HG03457 (cell line): ENCODE measurements around the gene RPTOR.

Experiments
- ATAC-seq: cut with Tn5 transposase; IDR thresholded peaks from one replicate; pipeline ENCODE4 v1.9.1; 2021; ENCODE audit warnings: moderate number of reproducible peaks; ENCODE audit not compliant: unreplicated experiment

RPTOR gene

DNA sequence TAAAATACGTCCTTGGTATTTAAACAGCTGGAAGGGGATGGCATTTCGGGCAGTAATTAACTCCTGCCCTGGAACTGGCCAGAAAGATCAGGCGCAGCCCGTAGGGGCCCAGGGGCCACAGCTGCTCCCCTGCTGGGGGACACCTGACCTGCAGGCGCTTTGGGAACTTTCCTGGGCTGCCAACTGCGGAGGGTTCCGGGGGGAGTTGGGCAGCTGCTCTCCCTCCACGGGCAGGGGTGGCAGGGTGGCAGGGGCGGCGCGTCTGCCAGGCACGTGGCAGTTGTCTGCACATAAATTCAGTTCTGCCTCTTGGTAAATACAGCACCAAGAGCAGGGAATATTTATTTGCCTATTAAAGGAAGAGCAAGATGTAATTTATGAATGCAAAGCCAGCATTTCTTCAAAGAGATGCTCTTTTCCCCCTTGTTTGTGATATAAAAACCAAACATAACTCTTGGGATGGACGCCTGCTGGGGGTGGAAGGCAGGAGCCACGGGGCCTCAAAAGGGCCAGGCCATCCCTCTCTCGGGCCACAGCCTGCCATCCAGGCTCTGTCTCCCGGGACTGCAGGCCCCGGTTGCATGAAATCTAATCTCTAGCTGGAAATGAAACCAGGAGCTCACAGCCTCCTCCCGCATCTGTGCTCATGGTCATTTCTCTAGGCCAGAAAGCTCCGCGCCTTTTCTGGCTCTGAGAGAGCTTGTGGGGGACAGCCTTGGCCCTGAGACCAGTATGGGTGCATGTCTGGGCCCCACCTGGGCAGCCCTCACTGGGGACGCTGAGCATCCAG is 417.1 kb downstream of the RPTOR start:
- ATAC-seq: no peak

DNA sequence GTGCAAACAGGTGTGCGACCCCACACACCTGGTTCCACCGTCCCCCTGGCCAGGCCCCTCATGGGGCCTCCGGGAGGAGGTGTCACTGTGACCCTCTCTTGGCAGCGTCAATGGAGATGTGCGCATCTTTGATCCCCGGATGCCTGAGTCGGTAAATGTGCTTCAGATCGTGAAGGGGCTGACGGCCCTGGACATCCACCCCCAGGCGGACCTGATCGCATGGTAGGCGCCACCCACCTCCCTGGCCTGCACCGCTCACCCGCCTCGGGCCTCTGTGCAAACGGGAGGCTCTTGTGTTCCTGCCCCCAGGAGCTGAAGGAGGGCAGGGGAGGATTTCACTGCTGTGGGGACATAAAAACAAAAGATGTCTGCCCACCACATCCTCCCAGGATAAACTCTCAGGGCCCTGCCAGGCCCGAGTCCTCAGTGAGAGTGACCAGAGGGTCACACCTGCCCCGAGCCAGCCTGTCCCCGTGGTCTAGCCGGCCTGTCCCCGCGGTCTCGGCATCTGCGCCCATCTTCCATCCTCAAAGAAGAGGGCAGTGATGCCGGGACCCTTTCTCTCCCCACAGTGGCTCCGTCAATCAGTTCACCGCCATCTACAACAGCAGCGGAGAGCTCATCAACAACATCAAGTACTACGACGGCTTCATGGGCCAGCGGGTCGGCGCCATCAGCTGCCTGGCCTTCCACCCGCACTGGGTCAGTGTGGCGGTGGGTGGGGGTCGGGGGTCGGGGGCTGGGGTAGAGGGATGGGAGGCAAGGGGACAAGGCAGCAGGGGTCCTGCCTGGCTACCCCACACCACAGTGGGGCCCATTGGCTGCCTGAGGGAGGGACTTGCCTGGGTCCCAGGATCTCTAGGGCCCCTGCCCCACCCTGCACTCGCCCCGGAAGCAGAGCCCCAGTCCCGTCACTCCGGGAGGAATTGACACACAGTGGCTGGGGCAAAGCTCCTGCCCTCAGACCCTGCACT is 418.0 kb downstream of the RPTOR start:
- no peak for ATAC-seq

DNA sequence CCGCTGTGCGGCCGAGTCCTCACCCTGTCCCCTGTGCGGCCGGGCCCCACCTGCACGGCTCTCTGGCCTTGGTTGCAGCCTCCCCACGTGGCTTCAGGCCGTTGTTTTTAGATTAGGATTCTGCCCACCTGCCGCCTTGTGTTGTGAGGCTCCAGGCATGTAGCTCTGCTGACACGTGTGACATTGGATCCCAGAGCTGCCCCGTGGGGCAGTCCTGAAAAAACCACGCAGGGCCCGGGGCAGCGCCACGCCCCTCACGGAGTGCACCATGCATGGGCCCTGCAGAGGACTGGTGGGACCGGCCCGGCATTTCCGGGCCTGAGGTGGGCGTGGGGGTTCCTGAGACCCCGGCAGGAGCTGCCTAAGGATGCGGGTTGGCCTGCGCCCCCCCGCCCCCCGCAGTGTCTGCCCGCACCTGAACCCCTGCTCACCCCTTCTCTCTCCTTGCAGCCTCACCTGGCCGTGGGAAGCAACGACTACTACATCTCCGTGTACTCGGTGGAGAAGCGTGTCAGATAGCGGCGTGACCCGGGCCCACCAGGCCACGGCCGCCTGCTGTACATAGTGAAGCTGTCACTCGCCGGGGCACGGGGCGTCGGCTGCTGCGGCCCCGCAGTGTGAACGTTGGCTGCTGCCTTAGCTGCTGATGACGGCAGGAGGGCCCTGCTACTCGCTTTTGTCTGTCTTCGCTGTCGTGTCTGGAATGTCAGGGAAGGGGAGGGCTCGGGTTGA is 419.3 kb downstream of the RPTOR start:
- no peak for ATAC-seq

DNA sequence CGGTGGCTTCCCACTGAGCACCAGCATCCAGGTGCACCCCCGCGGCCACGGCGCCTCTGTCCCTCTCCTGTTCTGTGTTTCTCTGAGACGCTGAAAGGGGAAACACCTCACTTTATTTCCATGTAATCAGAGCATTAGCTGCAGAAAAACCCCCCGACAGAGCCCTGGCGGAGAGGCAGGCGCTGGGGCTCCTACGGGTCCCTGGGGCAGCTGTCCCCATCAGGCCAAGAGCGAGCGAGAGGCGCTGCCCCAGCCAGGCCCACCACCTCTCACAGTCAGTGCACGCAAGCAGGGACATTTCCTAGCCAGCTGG is 419.9 kb downstream of the RPTOR start:
- ATAC-seq: no peak

DNA sequence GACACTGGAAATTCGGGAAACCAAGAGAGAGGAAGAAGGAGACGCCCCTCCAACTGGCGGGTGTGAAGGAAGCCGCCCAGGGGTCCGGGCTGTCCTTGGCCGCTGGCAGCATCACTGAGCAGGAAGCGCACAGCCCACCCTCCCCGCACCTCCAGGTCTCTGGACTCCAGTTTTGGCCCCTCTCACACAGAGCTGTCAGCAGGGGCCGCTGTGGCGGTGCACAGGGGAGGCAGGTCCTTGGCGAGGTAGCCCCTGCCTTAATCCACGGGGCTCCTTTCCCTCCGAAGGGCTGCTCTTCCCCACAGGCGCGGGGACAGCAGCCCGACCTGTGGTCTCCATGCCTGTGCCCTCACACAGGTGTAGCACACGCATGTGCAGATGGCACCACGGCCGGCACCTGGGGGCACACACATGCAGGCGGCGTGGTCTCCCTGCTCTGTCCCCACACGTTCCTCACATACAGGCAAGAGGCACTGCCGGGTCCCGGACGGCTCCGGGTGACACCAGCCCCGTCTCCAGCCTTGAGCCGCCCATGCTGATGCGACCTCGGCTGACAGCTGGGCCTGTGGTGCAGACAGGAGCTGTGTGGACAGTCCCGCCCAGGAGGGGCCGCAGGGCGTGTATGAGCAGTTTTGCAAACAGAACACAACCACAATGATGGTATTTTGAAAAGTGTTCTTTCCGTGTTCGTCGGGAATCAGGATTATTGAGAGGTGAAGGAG is 420.4 kb downstream of the RPTOR start:
- no peak for ATAC-seq

DNA sequence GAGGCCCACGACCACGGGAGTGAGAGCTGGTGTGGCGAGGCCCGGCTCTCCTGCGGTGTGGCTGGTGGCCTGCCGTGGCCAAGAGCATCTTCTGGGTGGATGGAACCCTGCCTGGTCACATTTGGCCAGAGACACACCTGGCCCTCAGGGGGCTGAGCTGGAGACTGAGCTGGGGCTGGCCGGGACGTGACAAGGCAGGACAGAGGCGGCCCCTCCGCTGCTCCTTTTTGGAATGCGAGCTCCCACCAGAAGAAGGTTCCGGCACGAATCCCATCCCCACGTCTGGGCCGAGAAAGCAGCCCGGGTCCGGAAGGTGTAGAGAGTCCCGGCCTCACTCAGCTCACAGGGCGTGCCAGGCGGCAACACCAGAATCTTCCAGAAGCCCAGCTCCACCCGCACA is 421.0 kb downstream of the RPTOR start:
- ATAC-seq: no peak

DNA sequence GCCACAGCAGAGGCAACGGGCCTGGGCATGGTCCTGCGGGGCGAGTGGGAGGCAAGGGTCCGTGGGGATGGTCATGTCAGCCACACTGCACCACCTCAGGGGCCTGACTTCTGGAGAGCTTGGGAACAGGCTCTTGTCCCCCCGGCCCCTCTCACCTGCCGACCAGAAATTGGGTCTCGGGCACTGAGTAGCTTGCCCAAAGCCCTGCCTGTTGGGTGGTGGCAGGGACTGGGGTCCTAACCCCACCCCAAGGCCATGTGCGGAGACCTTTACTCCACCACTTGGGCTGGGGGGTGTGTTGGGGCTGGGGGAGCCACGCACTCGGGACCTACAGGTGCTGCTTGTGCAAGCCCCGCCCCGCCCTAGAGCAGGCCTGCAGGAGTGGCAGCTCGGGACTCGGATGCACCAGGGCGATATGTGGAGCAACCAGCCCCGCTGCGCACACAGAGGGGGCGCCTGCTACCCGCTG is 422.8 kb downstream of the RPTOR start:
- ATAC-seq: no peak

DNA sequence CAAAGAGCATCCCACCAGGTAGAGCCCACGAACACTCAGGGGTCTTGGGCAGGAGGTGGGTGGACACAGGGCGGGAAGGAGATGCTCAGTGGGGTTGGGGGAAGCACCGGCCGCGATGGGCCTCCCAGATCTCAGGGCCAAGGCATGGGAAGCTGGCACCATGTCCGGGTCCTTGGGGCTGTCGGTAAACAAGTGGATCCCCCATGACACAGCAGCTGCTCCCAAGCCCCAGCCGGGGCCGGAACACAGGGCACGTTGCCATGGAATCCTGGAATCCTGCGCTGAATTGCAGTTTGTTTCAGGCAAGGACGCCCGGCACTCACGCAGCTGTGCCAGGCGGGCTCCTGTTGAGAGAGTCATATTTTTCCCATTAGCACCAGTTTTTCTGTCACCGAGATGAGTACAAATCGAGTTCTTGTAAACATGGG is 424.0 kb downstream of the RPTOR start:
- ATAC-seq: no peak

DNA sequence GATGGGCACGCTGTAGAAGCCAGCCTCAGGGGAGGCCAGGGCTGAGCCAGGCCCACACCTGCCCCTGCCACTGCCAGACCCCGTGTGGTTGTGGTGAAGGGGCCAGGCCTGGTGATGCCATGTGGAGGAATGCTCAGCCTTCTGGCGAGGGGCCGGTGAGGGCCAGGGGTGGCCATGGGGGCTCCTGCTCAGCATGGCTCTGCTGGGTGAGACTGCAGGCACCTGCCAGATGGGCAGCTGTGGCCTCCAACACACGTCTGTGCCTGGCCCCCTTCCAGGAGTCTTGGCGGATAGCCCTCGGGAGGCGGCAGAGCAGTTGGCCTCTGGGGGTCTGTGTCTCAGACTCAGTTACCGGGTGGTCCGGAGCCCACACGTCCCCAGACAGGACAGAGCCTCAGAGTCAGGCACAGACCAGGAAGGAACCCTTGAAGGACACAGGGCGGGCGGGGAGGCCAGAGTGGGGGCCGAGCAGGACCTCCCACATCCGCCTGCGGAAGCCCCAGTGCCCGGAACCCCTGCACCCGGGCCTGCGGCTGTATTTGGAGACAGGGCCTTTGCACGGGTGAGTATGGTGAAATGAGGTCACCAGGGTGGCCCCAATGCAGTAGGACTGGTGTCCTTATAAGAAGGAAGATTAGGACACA is 424.5 kb downstream of the RPTOR start:
- no peak for ATAC-seq

DNA sequence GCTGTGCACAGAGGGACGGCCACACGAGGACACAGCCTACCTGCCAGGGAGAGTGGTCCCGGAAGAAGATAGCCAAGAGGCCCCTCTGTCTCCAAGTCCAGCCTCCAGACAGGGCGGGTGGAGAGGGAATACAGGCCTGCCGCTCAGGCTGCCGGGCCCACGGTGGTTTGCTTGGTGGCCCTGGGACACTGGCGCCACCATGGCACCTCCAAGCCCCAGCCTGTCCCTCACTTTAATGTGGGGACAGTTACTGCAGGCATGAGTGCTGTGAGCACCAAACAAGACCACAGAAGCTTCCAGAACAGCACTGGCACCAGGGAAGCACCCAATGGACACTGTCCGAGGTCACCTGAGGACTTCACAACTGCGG is 425.0 kb downstream of the RPTOR start:
- ATAC-seq: no peak

DNA sequence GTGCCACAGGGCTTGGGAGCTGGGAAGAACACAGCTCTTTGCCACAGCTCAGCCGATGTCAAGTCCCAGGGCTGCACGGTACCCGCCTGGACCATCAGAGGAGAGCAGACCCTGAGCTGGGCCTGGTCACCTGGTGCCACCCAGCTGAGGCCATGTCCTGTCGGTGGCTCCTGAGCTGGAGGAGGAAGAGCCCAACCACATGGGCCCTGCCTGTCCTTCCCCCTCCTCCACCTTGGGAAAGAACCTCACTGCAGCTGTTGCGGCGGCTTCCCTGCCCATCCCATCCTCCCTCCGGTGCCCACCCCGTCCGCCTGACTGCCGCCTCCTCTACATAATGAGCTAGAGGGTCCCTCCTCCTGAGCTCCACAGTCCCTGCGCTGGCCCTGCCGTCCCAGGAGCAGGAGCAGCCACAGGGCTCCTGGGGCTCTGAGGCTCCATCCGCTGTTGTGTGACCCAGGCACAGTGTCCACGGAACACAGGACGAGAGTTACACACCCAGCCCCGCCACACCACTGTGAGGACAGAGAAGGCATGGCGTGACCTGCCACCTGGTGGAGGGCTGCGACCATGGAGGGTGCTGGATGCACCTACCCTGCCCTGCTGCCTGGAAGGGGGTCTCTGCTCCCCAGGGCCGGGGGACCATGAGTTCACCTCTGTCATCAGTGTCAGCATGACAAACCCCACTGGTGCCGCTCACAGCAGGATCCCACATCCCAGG is 425.6 kb downstream of the RPTOR start:
- no peak for ATAC-seq

DNA sequence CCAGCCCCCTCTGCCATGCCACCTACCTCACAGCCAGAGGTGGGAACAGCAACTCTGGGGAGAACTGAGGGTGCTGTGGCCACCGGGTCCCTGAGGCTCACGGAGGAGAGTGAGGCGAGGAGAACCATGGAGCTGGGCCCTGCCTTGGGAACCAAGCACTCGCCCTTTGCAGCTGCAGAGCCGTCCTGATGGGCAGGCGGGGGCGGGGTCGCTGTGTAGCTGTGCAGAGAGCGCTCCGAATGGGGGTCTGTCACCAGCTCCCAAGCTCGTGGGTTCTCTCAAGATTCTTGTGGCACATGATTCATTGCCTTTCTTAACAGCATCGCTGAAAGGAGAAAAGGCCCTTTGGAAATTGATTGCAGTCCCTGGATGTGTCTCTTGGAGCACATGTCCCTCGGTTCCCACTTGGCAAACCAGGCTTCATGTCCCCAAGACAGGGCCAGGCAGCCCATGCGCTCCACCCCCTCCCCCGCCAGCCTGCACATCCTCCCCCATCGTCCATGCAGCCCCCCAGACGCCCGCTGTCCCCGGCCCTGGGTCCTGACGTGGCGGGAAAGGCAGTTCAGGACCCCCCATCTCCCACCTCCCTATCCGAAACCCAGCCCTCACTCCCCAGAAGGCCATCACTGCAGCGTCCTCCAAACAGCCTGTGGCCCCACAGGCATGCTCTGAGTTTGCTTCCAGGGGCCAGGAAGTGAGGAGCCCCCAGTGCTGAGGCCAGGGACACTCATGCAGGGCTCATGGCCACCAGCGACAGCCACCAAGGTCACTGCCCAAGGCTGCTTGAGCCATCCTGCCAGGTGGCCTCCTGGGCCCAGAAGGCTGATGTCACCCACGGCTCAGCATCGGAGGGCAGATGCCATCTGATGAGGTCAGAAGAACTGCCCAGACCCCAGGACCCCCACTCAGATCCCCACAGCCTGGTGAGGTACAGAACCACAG is 426.4 kb downstream of the RPTOR start:
- no peak for ATAC-seq

DNA sequence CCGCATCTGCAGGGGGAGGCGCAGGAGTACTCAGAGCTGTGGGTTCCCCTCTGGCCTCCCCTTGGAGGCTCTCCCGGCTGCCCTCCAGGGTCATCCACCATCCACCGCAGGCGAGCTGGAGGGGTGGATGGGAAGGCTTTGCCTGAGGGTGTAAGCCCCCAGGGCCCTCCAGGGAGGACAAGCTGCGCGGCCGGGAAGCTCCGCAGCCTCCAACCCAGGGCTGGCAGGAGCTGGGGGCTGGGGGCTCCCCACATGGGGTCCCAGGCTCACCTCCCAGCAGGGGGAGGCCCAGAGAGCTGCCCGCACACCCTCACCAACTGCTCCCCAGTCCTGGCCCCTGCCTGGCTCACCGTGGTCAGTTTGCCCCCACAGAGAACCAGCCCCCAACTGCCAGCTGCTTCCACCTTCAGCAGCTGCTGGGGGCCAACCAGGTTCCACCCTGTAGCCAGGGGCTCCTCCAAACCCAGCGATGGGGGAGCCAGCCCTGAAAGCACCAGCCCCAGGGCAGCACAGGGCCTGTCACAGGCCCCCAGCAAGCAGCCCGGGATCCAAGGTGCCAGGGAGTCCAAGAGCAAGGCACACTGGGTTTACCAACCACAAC is 427.2 kb downstream of the RPTOR start:
- no peak for ATAC-seq

DNA sequence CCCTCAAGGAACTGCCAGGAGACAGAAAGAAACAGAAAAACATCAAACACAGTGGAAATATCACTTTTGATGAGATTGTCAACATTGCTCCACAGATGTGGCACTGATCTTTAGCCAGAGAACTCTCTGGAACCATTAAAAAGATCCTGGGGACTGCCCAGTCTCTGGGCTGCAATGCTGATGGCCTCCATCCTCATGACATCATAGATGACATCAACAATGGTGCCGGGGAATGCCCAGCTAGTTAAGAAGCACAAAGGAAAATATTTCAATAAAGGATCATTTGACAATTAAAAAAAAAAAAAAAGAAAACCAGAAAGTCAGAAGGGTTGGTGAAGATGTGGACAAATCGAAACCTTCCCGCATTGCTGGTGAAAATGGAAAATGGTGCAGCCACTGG is 432.1 kb downstream of the RPTOR start:
- ATAC-seq: no peak

DNA sequence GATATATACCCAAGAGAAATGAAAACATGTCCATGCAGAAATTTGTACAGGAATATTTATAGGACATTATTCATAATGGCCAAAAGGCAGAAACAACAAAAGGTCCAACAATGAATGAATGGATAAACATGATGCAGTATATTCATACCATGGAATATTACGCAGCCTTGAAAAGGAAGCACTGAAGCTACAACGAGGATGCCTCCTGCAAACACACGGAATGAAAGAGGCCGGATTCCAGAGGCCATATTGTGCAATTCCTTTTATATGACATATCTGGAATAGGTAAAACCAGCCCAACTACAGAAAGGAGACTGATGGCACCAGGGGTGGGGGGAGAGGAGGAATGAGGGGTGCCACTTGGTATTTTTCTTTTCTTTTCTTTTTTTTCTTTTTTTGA is 432.5 kb downstream of the RPTOR start:
- ATAC-seq: no peak

DNA sequence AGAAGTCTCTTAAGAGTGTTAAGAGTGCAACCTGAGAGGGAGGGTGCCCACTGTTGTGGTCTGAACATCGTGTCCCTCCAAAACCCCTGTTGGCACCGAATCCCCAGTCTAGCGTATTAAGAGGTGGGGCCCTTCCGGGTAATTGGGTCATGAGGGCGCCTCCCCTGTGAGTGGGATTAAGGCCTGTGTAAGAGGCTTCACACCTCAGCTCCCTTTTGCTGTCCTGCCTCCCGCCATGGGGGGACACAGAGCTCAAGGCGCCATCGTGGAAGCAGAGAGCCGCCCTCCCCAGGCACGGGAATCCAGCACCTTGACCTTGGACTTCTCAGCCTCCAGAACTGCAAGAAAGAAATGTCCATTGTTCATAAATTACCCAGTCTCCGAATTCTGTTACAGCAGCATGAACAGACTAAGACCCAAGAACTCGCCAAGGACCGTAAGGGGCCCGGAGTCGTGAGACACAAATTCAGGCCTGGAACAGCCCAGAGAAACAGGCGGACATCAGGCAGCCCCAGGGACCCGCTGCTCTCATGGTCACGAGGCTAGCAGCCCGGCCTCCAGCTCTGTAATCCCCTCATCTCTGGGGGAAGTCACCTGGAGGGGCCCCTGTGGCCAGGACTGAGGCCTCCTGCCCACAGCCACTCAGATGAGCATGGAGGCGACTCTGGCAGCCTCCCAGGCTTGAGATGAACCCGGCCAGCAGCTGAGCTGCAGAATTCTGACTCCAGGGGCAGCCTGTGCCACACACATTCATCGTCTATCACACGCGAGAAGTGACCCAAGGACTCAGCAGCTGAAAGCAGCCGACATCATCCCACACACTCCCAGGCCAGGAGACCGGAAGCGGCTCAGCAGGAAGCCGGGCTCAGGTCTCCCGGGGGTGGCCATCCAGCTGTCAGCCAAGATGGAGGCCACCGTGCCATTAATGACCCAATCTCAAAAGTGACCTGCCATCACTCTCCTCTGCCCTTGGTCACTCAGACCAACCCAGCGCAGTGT is 434.2 kb downstream of the RPTOR start:
- no peak for ATAC-seq
